DND-41 (cell line): ENCODE measurements around the gene THSD7B.

ENCODE experiments used
- ATAC-seq: fragments of 200-7000 bp; cut with Tn5 transposase; 3 replicates; pipeline ENCODE4 v1.9.1; 2021; ENCODE audit warnings: low read depth; ENCODE audit not compliant: insufficient read depth
- DNase-seq: peaks from one replicate; pipeline ENCODE4 v3.0.0-alpha.2; 2020
- H2AFZ ChIP-seq: 2 replicates; pipeline ENCODE4 v1.6.0; 2012; ENCODE audit warnings: low read depth, low read length
- H3K27ac ChIP-seq: 2 replicates; pipeline ENCODE4 v1.5.1; 2012; ENCODE audit warnings: low read length, inconsistent platforms
- H3K27me3 ChIP-seq: fragments of 200-600 bp; sonication (generic); 2 replicates; pipeline ENCODE4 v1.6.0; 2012; ENCODE audit warnings: low read length, mild to moderate bottlenecking, inconsistent platforms; ENCODE audit not compliant: insufficient read depth, poor library complexity
- H3K36me3 ChIP-seq: 2 replicates; pipeline ENCODE4 v1.5.1; 2012; ENCODE audit warnings: low read length, inconsistent platforms; ENCODE audit not compliant: insufficient read depth
- H3K4me1 ChIP-seq: 2 replicates; pipeline ENCODE4 v1.5.1; 2012; ENCODE audit warnings: mild to moderate bottlenecking, low read length; ENCODE audit not compliant: insufficient read depth
- H3K4me2 ChIP-seq: 2 replicates; pipeline ENCODE4 v1.6.0; 2012; ENCODE audit warnings: mild to moderate bottlenecking, moderate library complexity, low read length, inconsistent platforms; ENCODE audit not compliant: insufficient read depth
- H3K4me3 ChIP-seq, 2 experiments: fragments of 200-600 bp in 1 of 2; shearing (Covaris generic) in 1 of 2; 2 replicates each; pipeline ENCODE4 v1.5.1; 2012 to 2016; ENCODE audit warnings: inconsistent platforms in 2 of 2, low read length in 2 of 2, mild to moderate bottlenecking in 2 of 2, low read depth in 1 of 2, moderate library complexity in 1 of 2
- H3K79me2 ChIP-seq: 2 replicates; pipeline ENCODE4 v1.6.0; 2012; ENCODE audit warnings: low read length, inconsistent platforms; ENCODE audit not compliant: insufficient read depth
- H3K9ac ChIP-seq: 2 replicates; pipeline ENCODE4 v1.6.0; 2012; ENCODE audit warnings: low read depth, mild to moderate bottlenecking, inconsistent platforms, low read length, moderate library complexity
- H3K9me3 ChIP-seq: 2 replicates; pipeline ENCODE4 v1.5.1; 2012; ENCODE audit warnings: low read length, moderate library complexity, mild to moderate bottlenecking, inconsistent platforms; ENCODE audit not compliant: insufficient read depth, severe bottlenecking
- H4K20me1 ChIP-seq: 2 replicates; pipeline ENCODE4 v1.6.0; 2012; ENCODE audit warnings: low read length; ENCODE audit not compliant: insufficient read depth
- CTCF ChIP-seq: IDR thresholded peaks from 2 replicates; pipeline ENCODE4 v1.5.1; 2012; ENCODE audit warnings: borderline replicate concordance, low read length, moderate library complexity, mild to moderate bottlenecking; ENCODE audit not compliant: poor library complexity, severe bottlenecking; ENCODE audit errors: extremely low read depth
- EZH2 ChIP-seq: IDR thresholded peaks from 3 replicates; pipeline ENCODE4 v1.6.1; 2012; ENCODE audit warnings: borderline replicate concordance, low read depth, mild to moderate bottlenecking, moderate library complexity, low read length, inconsistent platforms; ENCODE audit not compliant: severe bottlenecking

Gene THSD7B

GRCh38 chr2:136916131-136916530, 150.8 kb downstream of the THSD7B start:
- H3K9ac ChIP-seq, result no peak overlapping the region
- H3K27me3 ChIP-seq, result no peaks in the 10 kb centered on the region
- H3K4me1 ChIP-seq, result no peaks in the 10 kb centered on the region
- no peak overlapping the region for H3K27ac ChIP-seq
- no peak overlapping the region for H2AFZ ChIP-seq
- no peaks in the 10 kb centered on the region for H3K36me3 ChIP-seq
- no peak for TF ChIP-seq CTCF
- no peak for TF ChIP-seq EZH2
- peaks cover 5% of the 10 kb centered on the region for H3K9me3 ChIP-seq
- no peak overlapping the region for H3K4me3 ChIP-seq
- H3K4me2 ChIP-seq, result no peak overlapping the region
- no peaks in the 10 kb centered on the region for H4K20me1 ChIP-seq
- DNase-seq (no peak), ATAC-seq (no peak)
- H3K79me2 ChIP-seq, result no peaks in the 10 kb centered on the region

GRCh38 chr2:136917411-136917881, 152.1 kb downstream of the THSD7B start:
- H3K9ac ChIP-seq, result no peak overlapping the region
- H3K4me3 ChIP-seq, result no peak overlapping the region
- no peaks in the 10 kb centered on the region for H3K36me3 ChIP-seq
- H3K79me2 ChIP-seq, result no peaks in the 10 kb centered on the region
- ATAC-seq (no peak), DNase-seq (no peak)
- no peaks in the 10 kb centered on the region for H4K20me1 ChIP-seq
- no peak overlapping the region for H3K4me2 ChIP-seq
- H2AFZ ChIP-seq, result no peak overlapping the region
- H3K4me1 ChIP-seq, result no peaks in the 10 kb centered on the region
- H3K9me3 ChIP-seq, result peaks cover 5% of the 10 kb centered on the region
- TF ChIP-seq EZH2 (no peak), CTCF (no peak)
- no peak overlapping the region for H3K27ac ChIP-seq
- no peaks in the 10 kb centered on the region for H3K27me3 ChIP-seq

- Histone ChIP-seq H3K27ac (no peak overlapping the region), H3K9ac (no peak overlapping the region), H3K4me2 (no peak overlapping the region), H3K79me2 (no peaks in the 10 kb centered on the region), H3K4me3 (no peak overlapping the region), H2AFZ (no peak overlapping the region), H4K20me1 (no peaks in the 10 kb centered on the region), H3K4me1 (no peaks in the 10 kb centered on the region), H3K27me3 (no peaks in the 10 kb centered on the region), H3K9me3 (peaks cover 5% of the 10 kb centered on the region), H3K36me3 (no peaks in the 10 kb centered on the region)
- TF ChIP-seq EZH2 (no peak), CTCF (no peak)
- no peak for DNase-seq
- ATAC-seq, result no peak
Measured at GRCh38 chr2:136919682-136920081, 154.3 kb downstream of the THSD7B start.
